HG03342 (cell line): ENCODE measurements around the gene MYOG.

Experiments used
- ATAC-seq: cut with Tn5 transposase; IDR thresholded peaks from one replicate; pipeline ENCODE4 v1.9.1; 2021; ENCODE audit warnings: mild to moderate bottlenecking, moderate library complexity; ENCODE audit not compliant: unreplicated experiment

The MYOG gene

GRCh38 chr1:203034422-203035110, 51.2 kb downstream of the MYOG start:
- ATAC-seq = no peak

DNA sequence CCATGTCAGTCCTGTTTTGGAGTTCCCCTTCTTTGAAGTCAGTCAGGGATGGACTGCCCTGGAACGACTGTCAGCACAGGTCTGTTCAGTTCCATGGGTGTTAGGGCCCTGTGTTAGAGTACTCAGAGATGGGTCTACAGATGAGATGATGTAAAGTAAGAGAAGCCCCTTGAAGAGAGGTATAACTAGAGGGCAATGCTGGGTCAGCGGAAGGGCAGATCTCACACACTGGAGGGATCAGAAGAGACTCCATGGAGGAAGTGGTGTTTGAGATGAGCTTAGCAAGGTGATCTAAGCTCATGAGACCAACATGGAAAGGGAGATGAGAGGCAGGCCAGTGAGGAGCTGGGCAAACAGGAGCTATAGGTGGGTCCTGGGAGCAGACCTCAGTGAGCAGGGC, 51.9 kb downstream of the MYOG start:
- no peak for ATAC-seq

GRCh38 chr1:203033287-203033686, 52.5 kb downstream of the MYOG start:
- no peak for ATAC-seq
